Measurements from ENCODE around the gene CCL4.
"Not testable (repeated sequence)": the region's sequence is repeated elsewhere in the genome, so short reads cannot be mapped to it uniquely, and the experiment has no call there.

Gene CCL4

DNA sequence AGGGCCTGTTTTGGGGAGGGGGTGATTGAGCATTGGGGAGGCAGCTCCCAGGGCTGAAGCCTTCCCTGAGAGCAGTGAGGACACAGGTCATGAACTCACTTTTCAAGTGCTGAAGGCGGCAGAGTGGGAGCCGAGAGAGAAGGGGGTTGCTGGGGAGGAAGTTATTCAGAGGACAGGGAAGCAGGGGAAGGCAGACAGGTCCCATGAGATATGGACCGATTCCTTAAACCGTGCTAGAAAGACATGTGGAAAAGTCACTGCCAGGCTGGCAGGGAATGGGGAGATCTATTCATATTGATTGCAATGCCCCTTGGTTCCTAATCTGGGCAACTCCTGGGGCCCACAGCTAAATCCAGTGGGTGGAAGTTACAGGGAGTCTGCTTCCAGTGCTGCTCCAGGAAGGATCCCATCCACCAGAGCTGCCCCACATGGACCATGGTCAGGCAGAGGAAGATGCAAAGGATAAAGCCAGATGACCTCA, 1.1 kb downstream of the CCL4 start:
- no peaks in the 10 kb centered on the region for H3F3A ChIP-seq (ENCODE audit: control insufficient read depth, insufficient read depth)
- no peaks in the 10 kb centered on the region for H4K20me1 ChIP-seq (ENCODE audit: control insufficient read depth, insufficient read depth, low read depth, low read length)
- no peaks in the 10 kb centered on the region for H3K9me2 ChIP-seq (replicated peaks; ENCODE audit: control insufficient read depth, low read length)
- peaks cover 36% of the 10 kb centered on the region for H3K27me3 ChIP-seq (ENCODE audit: control insufficient read depth, low read length)
- TF ChIP-seq CTCF (IDR thresholded peaks at IDR 0.05; ENCODE audit: low read depth, low read length, poor library complexity, severe bottlenecking): no peak
- TF ChIP-seq EZH2phosphoT487 (IDR thresholded peaks at IDR 0.05; ENCODE audit: borderline replicate concordance, low read length): no peak
- no peaks in the 10 kb centered on the region for H3K36me3 ChIP-seq (ENCODE audit: control insufficient read depth, low read length)
- H3K79me2 ChIP-seq (ENCODE audit: control insufficient read depth, low read length): no peaks in the 10 kb centered on the region
- no peaks in the 10 kb centered on the region for H3K9me3 ChIP-seq (ENCODE audit: control insufficient read depth, insufficient read depth, low read length)
- H3K4me1 ChIP-seq (ENCODE audit: control insufficient read depth, low read length): peaks cover 31% of the 10 kb centered on the region
- H3K4me3 ChIP-seq (ENCODE audit: low read length): no peak overlapping the region
- no peak overlapping the region for H3K27ac ChIP-seq (ENCODE audit: low read depth, low read length)
- H3K4me2 ChIP-seq (ENCODE audit: low read length): no peak overlapping the region

DNA sequence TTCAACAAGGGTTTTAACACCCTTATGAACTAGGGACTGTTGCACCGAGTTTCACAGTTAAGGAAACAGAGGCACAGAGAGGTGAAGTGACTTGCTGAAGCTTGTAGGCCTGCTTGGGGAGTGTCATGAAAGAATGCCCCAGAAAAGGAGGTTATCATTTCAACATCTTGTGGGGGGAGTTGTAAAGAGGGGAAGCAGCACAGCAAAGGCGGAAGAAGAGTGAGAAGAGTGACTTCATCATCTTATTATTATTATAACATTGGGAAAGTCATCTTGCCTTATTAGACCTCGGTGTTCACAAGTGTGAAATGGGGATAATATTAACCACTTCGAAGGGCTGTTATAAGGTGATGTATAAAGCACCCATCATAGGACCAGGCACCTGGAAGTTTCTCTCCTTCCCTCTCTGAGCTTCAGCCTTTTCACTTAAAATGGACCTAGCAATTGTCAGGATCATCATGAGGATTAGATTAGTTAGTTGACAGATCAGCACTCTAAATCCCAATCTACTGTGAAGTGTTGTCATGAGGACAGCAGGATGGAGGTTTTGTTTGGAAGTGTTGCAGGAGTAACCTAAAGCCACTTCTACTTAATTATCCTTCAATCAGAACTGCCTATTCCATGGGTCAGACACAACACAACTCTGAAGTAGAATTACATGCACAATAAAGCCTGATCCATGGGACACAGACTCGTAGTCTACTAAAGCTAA, 2.3 kb downstream of the CCL4 start:
- Histone ChIP-seq H3K36me3 (ENCODE audit: control insufficient read depth, low read length) (no peaks in the 10 kb centered on the region), H3K4me1 (ENCODE audit: control insufficient read depth, low read length) (peaks cover 29% of the 10 kb centered on the region), H3K4me3 (ENCODE audit: low read length) (no peak overlapping the region), H4K20me1 (ENCODE audit: control insufficient read depth, insufficient read depth, low read depth, low read length) (no peaks in the 10 kb centered on the region), H3K27ac (ENCODE audit: low read depth, low read length) (no peak overlapping the region), H3K4me2 (ENCODE audit: low read length) (no peak overlapping the region), H3F3A (ENCODE audit: control insufficient read depth, insufficient read depth) (no peaks in the 10 kb centered on the region), H3K79me2 (ENCODE audit: control insufficient read depth, low read length) (no peaks in the 10 kb centered on the region), H3K9me3 (ENCODE audit: control insufficient read depth, insufficient read depth, low read length) (no peaks in the 10 kb centered on the region), H3K27me3 (ENCODE audit: control insufficient read depth, low read length) (peaks cover 41% of the 10 kb centered on the region), H3K9me2 (replicated peaks; ENCODE audit: control insufficient read depth, low read length) (no peaks in the 10 kb centered on the region)
- TF ChIP-seq CTCF (IDR thresholded peaks at IDR 0.05; ENCODE audit: low read depth, low read length, poor library complexity, severe bottlenecking) (no peak), EZH2phosphoT487 (IDR thresholded peaks at IDR 0.05; ENCODE audit: borderline replicate concordance, low read length) (no peak)

DNA sequence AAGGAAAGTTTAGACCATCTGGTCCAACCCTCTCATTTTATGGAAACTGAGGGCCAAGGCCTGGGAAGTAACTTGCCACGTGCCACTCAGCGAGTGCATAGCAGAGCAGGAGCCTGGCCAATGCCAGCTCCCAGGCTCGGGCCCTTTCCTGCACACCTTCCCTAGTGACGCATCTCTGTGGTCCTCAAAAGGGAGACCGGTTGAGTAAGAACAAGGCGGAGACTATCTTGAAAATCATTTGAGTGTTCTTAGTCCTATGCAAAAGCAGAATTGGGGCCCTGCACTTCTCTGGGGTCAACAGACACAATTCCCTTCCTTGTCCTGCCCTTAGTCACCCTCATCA, 2.8 kb downstream of the CCL4 start:
- H3K4me3 ChIP-seq (ENCODE audit: low read length): no peak overlapping the region
- H3K9me2 ChIP-seq (replicated peaks; ENCODE audit: control insufficient read depth, low read length): no peaks in the 10 kb centered on the region
- no peak for TF ChIP-seq EZH2phosphoT487 (IDR thresholded peaks at IDR 0.05; ENCODE audit: borderline replicate concordance, low read length)
- no peaks in the 10 kb centered on the region for H4K20me1 ChIP-seq (ENCODE audit: control insufficient read depth, insufficient read depth, low read depth, low read length)
- peaks cover 46% of the 10 kb centered on the region for H3K27me3 ChIP-seq (ENCODE audit: control insufficient read depth, low read length)
- no peaks in the 10 kb centered on the region for H3K79me2 ChIP-seq (ENCODE audit: control insufficient read depth, low read length)
- no peaks in the 10 kb centered on the region for H3K36me3 ChIP-seq (ENCODE audit: control insufficient read depth, low read length)
- no peaks in the 10 kb centered on the region for H3F3A ChIP-seq (ENCODE audit: control insufficient read depth, insufficient read depth)
- H3K27ac ChIP-seq (ENCODE audit: low read depth, low read length): no peak overlapping the region
- no peak overlapping the region for H3K4me2 ChIP-seq (ENCODE audit: low read length)
- peaks cover 29% of the 10 kb centered on the region for H3K4me1 ChIP-seq (ENCODE audit: control insufficient read depth, low read length)
- H3K9me3 ChIP-seq (ENCODE audit: control insufficient read depth, insufficient read depth, low read length): no peaks in the 10 kb centered on the region

- Histone ChIP-seq H3F3A (ENCODE audit: control insufficient read depth, insufficient read depth) (no peaks in the 10 kb centered on the region), H3K9me3 (ENCODE audit: control insufficient read depth, insufficient read depth, low read length) (no peaks in the 10 kb centered on the region), H3K4me2 (ENCODE audit: low read length) (no peak overlapping the region), H3K4me3 (ENCODE audit: low read length) (no peak overlapping the region), H4K20me1 (ENCODE audit: control insufficient read depth, insufficient read depth, low read depth, low read length) (no peaks in the 10 kb centered on the region), H3K9me2 (replicated peaks; ENCODE audit: control insufficient read depth, low read length) (no peaks in the 10 kb centered on the region), H3K36me3 (ENCODE audit: control insufficient read depth, low read length) (no peaks in the 10 kb centered on the region), H3K27me3 (ENCODE audit: control insufficient read depth, low read length) (peaks cover 54% of the 10 kb centered on the region), H3K27ac (ENCODE audit: low read depth, low read length) (no peak overlapping the region), H3K4me1 (ENCODE audit: control insufficient read depth, low read length) (peaks cover 24% of the 10 kb centered on the region), H3K79me2 (ENCODE audit: control insufficient read depth, low read length) (no peaks in the 10 kb centered on the region)
- TF ChIP-seq CTCF (IDR thresholded peaks at IDR 0.05; ENCODE audit: low read depth, low read length, poor library complexity, severe bottlenecking) (no peak), EZH2phosphoT487 (IDR thresholded peaks at IDR 0.05; ENCODE audit: borderline replicate concordance, low read length) (no peak)
Observed at GRCh38 chr17:36107660-36108059, 4.0 kb downstream of the CCL4 start.

- Histone ChIP-seq H3K4me1 (ENCODE audit: control insufficient read depth, low read length) (peaks cover 18% of the 10 kb centered on the region), H3K27me3 (ENCODE audit: control insufficient read depth, low read length) (peaks cover 54% of the 10 kb centered on the region)
- H3K9me3 ChIP-seq (ENCODE audit: control insufficient read depth, insufficient read depth, low read length); H3F3A ChIP-seq (ENCODE audit: control insufficient read depth, insufficient read depth); H3K27ac ChIP-seq (ENCODE audit: low read depth, low read length); H3K4me2 ChIP-seq (ENCODE audit: low read length); H4K20me1 ChIP-seq (ENCODE audit: control insufficient read depth, insufficient read depth, low read depth, low read length); H3K79me2 ChIP-seq (ENCODE audit: control insufficient read depth, low read length); H3K4me3 ChIP-seq (ENCODE audit: low read length); H3K36me3 ChIP-seq (ENCODE audit: control insufficient read depth, low read length); H3K9me2 ChIP-seq (replicated peaks; ENCODE audit: control insufficient read depth, low read length): not testable (repeated sequence)
Observed at GRCh38 chr17:36108265-36108664, 4.6 kb downstream of the CCL4 start.

All from DOHH2 (cell line).